HepG2 (cell line): ENCODE results near the gene KNG1. TPM values are rescaled to one million over a fixed set of nuclear protein-coding genes. Genes with fewer than 3 reads are reported as not detected.

Source experiments
- ATAC-seq: fragments of 200-7000 bp; cut with Tn5 transposase; 3 replicates; pipeline ENCODE4 v1.9.1; 2020; ENCODE audit warnings: mild to moderate bottlenecking, moderate library complexity
- BruUV-seq: library from RNA; stranded (reverse); fragments of 400-500 nt; replicated peaks from 2 replicates; lab custom pipeline; 2021; lab: Mats Ljungman, UMichigan
- CTCF ChIA-PET: fragments of 300-600 bp; formaldehyde crosslinking; extraction: SDS; loops from one replicate; lab custom pipeline; 2021; ENCODE audit warnings: low total read pairs, inconsistent platforms, low intra/inter-chr PET ratio; lab: Yijun Ruan, JAX
- POLR2A ChIA-PET: fragments of 350-600 bp; sonication (Branson Sonifier 250); formaldehyde crosslinking; loops from one replicate; lab custom pipeline; 2020; ENCODE audit warnings: antibody characterized with exemption, inconsistent platforms; lab: Yijun Ruan, JAX
- DNase-seq: peaks from one replicate; pipeline ENCODE4 v3.0.0-alpha.2; 2015; ENCODE audit warnings: low spot score
- FAIRE-seq: peaks from 3 replicates; lab custom pipeline; 2011; peaks lifted over from hg19 to GRCh38; lab: Jason Lieb, UNC
- H2AFZ ChIP-seq: one replicate; pipeline ENCODE4 v1.6.1; 2011; ENCODE audit warnings: low read length, inconsistent platforms
- H3K27ac ChIP-seq: fragments of 300-600 bp; 3 replicates; pipeline ENCODE4 v1.8.0; 2011; ENCODE audit warnings: mixed run types, mild to moderate bottlenecking, mixed read lengths, low read length, inconsistent platforms; ENCODE audit not compliant: insufficient read depth; ENCODE audit errors: extremely low read length
- H3K27me3 ChIP-seq, 2 experiments: fragments of 200-600 bp in 1 of 2; 2 replicates in 1 of 2; 3 replicates in 1 of 2; pipeline versions ENCODE4 v1.6.0 to v1.8.0; 2011; ENCODE audit warnings: low read length in 2 of 2, mild to moderate bottlenecking in 2 of 2, moderate library complexity in 2 of 2, inconsistent platforms in 1 of 2; ENCODE audit not compliant: insufficient read depth in 2 of 2, control insufficient read depth in 1 of 2
- H3K36me3 ChIP-seq, 2 experiments: fragments of 200-600 bp in 1 of 2; replicated peaks in 1 of 2; 2 replicates in 1 of 2; 3 replicates in 1 of 2; pipeline versions ENCODE4 v1.5.1 to v1.8.0; 2011; ENCODE audit warnings: low read length in 2 of 2, inconsistent platforms in 1 of 2; ENCODE audit not compliant: insufficient read depth in 2 of 2, control insufficient read depth in 1 of 2
- H3K4me1 ChIP-seq: 2 replicates; pipeline ENCODE4 v1.5.1; 2012; ENCODE audit warnings: low read length, inconsistent platforms; ENCODE audit not compliant: insufficient read depth
- H3K4me2 ChIP-seq: 2 replicates; pipeline ENCODE4 v1.6.0; 2011; ENCODE audit warnings: low read depth, low read length, inconsistent platforms
- H3K4me3 ChIP-seq, 3 experiments: fragments of 200-600 bp in 1 of 3; sonication (generic), shearing (Covaris generic) in 1 of 3; replicated peaks in 1 of 3; 2 replicates each; pipeline ENCODE4 v1.5.1; 2011 to 2016; ENCODE audit warnings: low read length in 3 of 3, inconsistent platforms in 2 of 3, low read depth in 2 of 3, mild to moderate bottlenecking in 2 of 3, control low read depth in 1 of 3, mixed read lengths in 1 of 3; ENCODE audit not compliant: insufficient read depth in 1 of 3
- H3K79me2 ChIP-seq: one replicate; pipeline ENCODE4 v1.6.1; 2011; ENCODE audit warnings: low read length, inconsistent platforms; ENCODE audit not compliant: insufficient read depth
- H3K9ac ChIP-seq: 2 replicates; pipeline ENCODE4 v1.6.0; 2011; ENCODE audit warnings: mild to moderate bottlenecking, low read depth, low read length, inconsistent platforms; ENCODE audit not compliant: insufficient read depth
- H3K9me3 ChIP-seq: 2 replicates; pipeline ENCODE4 v1.5.1; 2012; ENCODE audit warnings: mild to moderate bottlenecking, low read length
- H4K20me1 ChIP-seq: 2 replicates; pipeline ENCODE4 v1.6.0; 2011; ENCODE audit warnings: inconsistent platforms, mild to moderate bottlenecking, low read length, moderate library complexity; ENCODE audit not compliant: insufficient read depth
- BCL6 ChIP-seq: IDR thresholded peaks from 2 replicates; pipeline ENCODE4 v1.6.1; 2016; ENCODE audit warnings: missing genetic modification reagents, missing compliant biosample characterization
- CCAR2 ChIP-seq: fragments of 200-400 bp; formaldehyde crosslinking; optimal IDR thresholded peaks from 2 replicates; pipeline ENCODE3; 2018; ENCODE audit warnings: low read depth, mild to moderate bottlenecking, low read length, moderate library complexity
- GABPB1 ChIP-seq: IDR thresholded peaks from 2 replicates; pipeline ENCODE4 v1.6.1; 2016; ENCODE audit warnings: mild to moderate bottlenecking, missing genetic modification reagents, moderate library complexity, missing compliant biosample characterization
- NFKB2 ChIP-seq: sonication (generic); formaldehyde crosslinking; IDR thresholded peaks from 2 replicates; pipeline ENCODE4 v1.4.0; 2020; ENCODE audit warnings: missing genetic modification reagents, borderline replicate concordance
- RNF2 ChIP-seq: fragments of 450-650 bp; conservative IDR thresholded peaks from 2 replicates; pipeline ENCODE4 v1.6.1; 2016; ENCODE audit warnings: low read depth
- SCMH1 ChIP-seq: sonication (generic); formaldehyde crosslinking; IDR thresholded peaks from 2 replicates; pipeline ENCODE4 v1.9.0; 2021; ENCODE audit warnings: missing genetic modification reagents, mild to moderate bottlenecking, borderline replicate concordance
- SIX1 ChIP-seq: sonication (generic); formaldehyde crosslinking; IDR thresholded peaks from 2 replicates; pipeline ENCODE4 v1.4.0; 2020; ENCODE audit warnings: missing genetic modification reagents, borderline replicate concordance
- SMAD3 ChIP-seq: sonication (generic); formaldehyde crosslinking; IDR thresholded peaks from 2 replicates; pipeline ENCODE4 v1.4.0; 2020; ENCODE audit warnings: missing genetic modification reagents
- ZNF292 ChIP-seq: sonication (generic); formaldehyde crosslinking; IDR thresholded peaks from 2 replicates; pipeline ENCODE4 v1.8.1; 2022; ENCODE audit warnings: mild to moderate bottlenecking, low read depth, missing genetic modification reagents, borderline replicate concordance
- ZNF329 ChIP-seq: sonication (generic); formaldehyde crosslinking; IDR thresholded peaks from 2 replicates; pipeline ENCODE4 v1.9.0; 2021; ENCODE audit warnings: low read depth, mild to moderate bottlenecking, missing genetic modification reagents
- ZNF543 ChIP-seq: sonication (generic); formaldehyde crosslinking; IDR thresholded peaks from 2 replicates; pipeline ENCODE4 v1.4.0; 2020; ENCODE audit warnings: mild to moderate bottlenecking, missing genetic modification reagents
- ZXDC ChIP-seq: sonication (generic); formaldehyde crosslinking; IDR thresholded peaks from 2 replicates; pipeline ENCODE4 v1.5.0; 2020; ENCODE audit warnings: mild to moderate bottlenecking, missing genetic modification reagents
- WGBS: methylation state at CpG from one replicate; pipeline ENCODE4 v1.1.6; 2017; ENCODE audit warnings: low lambda C conversion rate; 5-methylcytosine and 5-hydroxymethylcytosine counted together
- in situ Hi-C: cut with HindIII; loops from 2 replicates; pipeline ENCODE4 v1.10.0; 2017; ENCODE audit warnings: low pct_unique_long_range_greater_than_20kb; ENCODE audit not compliant: extremely low pct_ligation_motif_present
- intact Hi-C: fragments of 100-400 bp; cut with micrococcal nuclease; formaldehyde crosslinking; loops from one replicate; pipeline ENCODE4 v1.10.0; 2022; ENCODE audit not compliant: unreplicated experiment
- polyA plus RNA-seq, 8 experiments: library from polyadenylated mRNA; depleted of rRNA in 3 of 8; stranded (reverse) in 7 of 8; unstranded in 1 of 8; fragments of >200 nt; fragmentation: Illumina TruSeq in 4 of 8; extraction: Trizol in 4 of 8; gene quantifications; 2 replicates each; pipeline versions ENCODE4 v1.2.1 to v1.2.3, GENCODE V29; 2011 to 2016; ENCODE audit warnings: low read depth in 4 of 8, missing spikeins in 1 of 8, mixed read lengths in 1 of 8; ENCODE audit not compliant: insufficient read depth in 1 of 8
- total RNA-seq, 5 experiments: library from RNA; depleted of rRNA; stranded (reverse); fragments of >200 nt; fragmentation: Illumina TruSeq; extraction: Trizol; gene quantifications; 2 replicates each; pipeline ENCODE4 v1.2.3, GENCODE V29; 2016; ENCODE audit warnings: low read depth in 1 of 5

The KNG1 gene
- total and polyA plus RNA-seq, 2 of the 13 experiments (the other 11 are each of a cell fraction or from before 2014, with no cell fraction given): 6.5 to 7.0 TPM

GRCh38 chr3:186679151-186679550 is 38.0 kb upstream of the KNG1 start:
- intact Hi-C loops (no loop called here), in situ Hi-C loops (no loop called here)
- Histone ChIP-seq H3K36me3 (no peaks in the 10 kb centered on the region), H3K9me3 (no peaks in the 10 kb centered on the region), H3K27ac (no peak overlapping the region), H3K4me1 (peaks cover 18% of the 10 kb centered on the region), H3K4me3 (no peak overlapping the region), H4K20me1 (no peaks in the 10 kb centered on the region), H3K27me3 (no peaks in the 10 kb centered on the region; a peak in 2 of 5 replicates), H3K79me2 (no peaks in the 10 kb centered on the region), H3K9ac (no peak overlapping the region), H2AFZ (no peak overlapping the region), H3K4me2 (no peak overlapping the region)
- no peak for DNase-seq
- ChIA-PET POLR2A (no interaction called here), CTCF (no interaction called here)
- TF ChIP-seq GABPB1 (CRISPR knock-in tag) (no peak), SMAD3 (CRISPR knock-in tag) (no peak), CCAR2 (no peak), RNF2 (no peak), ZNF543 (CRISPR knock-in tag) (no peak), BCL6 (no peak), SCMH1 (CRISPR knock-in tag) (no peak), NFKB2 (CRISPR knock-in tag) (no peak), ZNF329 (no peak), SIX1 (no peak), ZNF292 (CRISPR knock-in tag) (no peak), ZXDC (no peak)
- no peak for ATAC-seq
- FAIRE-seq: no peak
- WGBS: 0% methylated on average over 1 of the region's 1 CpG
- no TSS peak for BruUV-seq
